Ascending aorta (tissue), 2 donors: ENCODE data around the gene SFXN2. TPM values are rescaled to one million over a fixed set of nuclear protein-coding genes. Genes with fewer than 3 reads are reported as not detected.

Source experiments
- DNase-seq, 2 donors: peaks; one replicate each; pipeline ENCODE4 v3.0.0-alpha.2; 2019; ENCODE audit warnings: low spot score in 2 of 2
- H3K27ac ChIP-seq, 2 donors: fragments of 200-600 bp; sonication (generic); one replicate each; pipeline ENCODE4 v1.5.1; 2016 to 2017; ENCODE audit warnings: mild to moderate bottlenecking in 1 of 2
- H3K27me3 ChIP-seq: fragments of 200-600 bp; sonication (generic); one replicate; pipeline ENCODE4 v1.5.1; 2017
- H3K36me3 ChIP-seq, 2 donors: fragments of 200-600 bp; sonication (generic); one replicate each; pipeline ENCODE4 v1.5.1; 2016
- H3K4me1 ChIP-seq, 2 donors: fragments of 200-600 bp; sonication (generic); one replicate each; pipeline ENCODE4 v1.5.1; 2016 to 2017; ENCODE audit warnings: mild to moderate bottlenecking in 1 of 2
- H3K4me3 ChIP-seq, 2 donors: fragments of 200-600 bp; sonication (generic); one replicate each; pipeline ENCODE4 v1.5.1; 2016 to 2017; ENCODE audit warnings: mild to moderate bottlenecking in 1 of 2
- H3K9me3 ChIP-seq, 2 donors: fragments of 200-600 bp; sonication (generic); one replicate each; pipeline ENCODE4 v1.5.1; 2016
- intact Hi-C: fragments of 100-400 bp; cut with DNase I; formaldehyde crosslinking; loops from one replicate; pipeline ENCODE4 v1.15.1; 2023
- total RNA-seq: library from RNA; depleted of rRNA; stranded (reverse); fragments of >200 nt; gene quantifications from one replicate; pipeline ENCODE4 v1.1.0, GENCODE V29; 2016
- TF ChIP-seq, protein P1 (sequence below), 3 experiments: fragments of 200-600 bp in 2 of 3; fragments of 450-650 bp in 1 of 3; sonication (generic) in 2 of 3; IDR thresholded peaks; one replicate each; pipeline ENCODE4 v1.5.1; 2016 to 2019; ENCODE audit warnings: antibody characterized with exemption in 3 of 3, mild to moderate bottlenecking in 1 of 3, moderate library complexity in 1 of 3

Gene SFXN2
- total RNA-seq, 1 donor from 2014 or later = 2.1 TPM

- Histone ChIP-seq H3K4me3 (no peak overlapping the region), H3K4me1 (peaks cover 12 to 36% of the 10 kb centered on the region in 2 donors), H3K27me3 (no peaks in the 10 kb centered on the region), H3K36me3 (peaks cover 4 to 5% of the 10 kb centered on the region in 2 donors), H3K27ac (peak overlapping the region in 1 of 2 donors; percentile 34), H3K9me3 (no peaks in the 10 kb centered on the region)
- intact Hi-C loops = no loop called here
- TF ChIP-seq, protein P1, sequence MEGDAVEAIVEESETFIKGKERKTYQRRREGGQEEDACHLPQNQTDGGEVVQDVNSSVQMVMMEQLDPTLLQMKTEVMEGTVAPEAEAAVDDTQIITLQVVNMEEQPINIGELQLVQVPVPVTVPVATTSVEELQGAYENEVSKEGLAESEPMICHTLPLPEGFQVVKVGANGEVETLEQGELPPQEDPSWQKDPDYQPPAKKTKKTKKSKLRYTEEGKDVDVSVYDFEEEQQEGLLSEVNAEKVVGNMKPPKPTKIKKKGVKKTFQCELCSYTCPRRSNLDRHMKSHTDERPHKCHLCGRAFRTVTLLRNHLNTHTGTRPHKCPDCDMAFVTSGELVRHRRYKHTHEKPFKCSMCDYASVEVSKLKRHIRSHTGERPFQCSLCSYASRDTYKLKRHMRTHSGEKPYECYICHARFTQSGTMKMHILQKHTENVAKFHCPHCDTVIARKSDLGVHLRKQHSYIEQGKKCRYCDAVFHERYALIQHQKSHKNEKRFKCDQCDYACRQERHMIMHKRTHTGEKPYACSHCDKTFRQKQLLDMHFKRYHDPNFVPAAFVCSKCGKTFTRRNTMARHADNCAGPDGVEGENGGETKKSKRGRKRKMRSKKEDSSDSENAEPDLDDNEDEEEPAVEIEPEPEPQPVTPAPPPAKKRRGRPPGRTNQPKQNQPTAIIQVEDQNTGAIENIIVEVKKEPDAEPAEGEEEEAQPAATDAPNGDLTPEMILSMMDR (IDR thresholded peaks at IDR 0.05) = no peak
- no peak for DNase-seq
These were observed 55.7 kb downstream of the SFXN2 start for GRCh38 chr10:102770108-102770482.

GRCh38 chr10:102770792-102771191 lies 56.4 kb downstream of the SFXN2 start:
- peaks cover 12 to 41% of the 10 kb centered on the region in 2 donors for H3K4me1 ChIP-seq
- intact Hi-C loops = no loop called here
- no peaks in the 10 kb centered on the region for H3K27me3 ChIP-seq
- H3K36me3 ChIP-seq = no peaks in the 10 kb centered on the region
- no peaks in the 10 kb centered on the region for H3K9me3 ChIP-seq
- no peak for DNase-seq
- H3K27ac ChIP-seq = peak overlapping the region in 1 of 2 donors; percentile 34
- TF ChIP-seq, protein P1 (IDR thresholded peaks at IDR 0.05) = no peak
- H3K4me3 ChIP-seq = no peak overlapping the region

DNA sequence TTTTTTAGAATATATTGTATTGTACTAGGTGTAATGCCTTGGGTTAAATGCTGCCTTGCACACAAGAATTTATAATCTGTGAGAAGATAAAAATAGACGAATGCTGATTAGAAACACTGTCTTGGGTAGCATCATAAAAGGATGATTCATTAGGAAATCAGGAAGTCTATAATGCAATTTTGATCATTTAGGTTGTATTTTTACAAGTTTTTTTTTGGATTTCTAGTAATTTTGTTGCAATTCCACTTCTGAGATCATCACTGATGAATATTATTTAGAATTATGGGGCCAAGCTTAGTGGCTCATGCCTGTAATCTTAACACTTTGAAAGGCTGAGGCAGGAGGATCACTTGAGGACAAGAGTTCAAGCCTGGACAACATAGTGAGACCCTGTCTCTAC lies 58.9 kb downstream of the SFXN2 start:
- intact Hi-C loops = no loop called here
- Histone ChIP-seq H3K27ac (peak overlapping the region; percentile 92 to 95), H3K4me3 (no peak overlapping the region), H3K27me3 (no peaks in the 10 kb centered on the region), H3K4me1 (peaks cover 23 to 48% of the 10 kb centered on the region in 2 donors), H3K36me3 (no peaks in the 10 kb centered on the region), H3K9me3 (no peaks in the 10 kb centered on the region)
- TF ChIP-seq, protein P1 (IDR thresholded peaks at IDR 0.05) = no peak
- no peak for DNase-seq

GRCh38 chr10:102773986-102774385 lies 59.5 kb downstream of the SFXN2 start:
- TF ChIP-seq, protein P1 (IDR thresholded peaks at IDR 0.05) = no peak
- Histone ChIP-seq H3K27ac (peak overlapping the region; percentile 92 to 95), H3K4me3 (no peak overlapping the region), H3K9me3 (no peaks in the 10 kb centered on the region), H3K4me1 (peaks cover 25 to 55% of the 10 kb centered on the region in 2 donors), H3K27me3 (no peaks in the 10 kb centered on the region), H3K36me3 (no peaks in the 10 kb centered on the region)
- no peak for DNase-seq
- intact Hi-C loops = loop anchor here (2.0 kb wide), 1 partner anchor 21 kb away; no protein-coding TSS in a partner anchor

- peak overlapping the region; percentile 42 to 63 for H3K4me3 ChIP-seq
- H3K9me3 ChIP-seq = no peaks in the 10 kb centered on the region
- peaks cover 26 to 66% of the 10 kb centered on the region in 2 donors for H3K4me1 ChIP-seq
- no peaks in the 10 kb centered on the region for H3K27me3 ChIP-seq
- peak overlapping the region; percentile 92 to 95 for H3K27ac ChIP-seq
- H3K36me3 ChIP-seq = no peaks in the 10 kb centered on the region
- peak; percentile 48 to 94 for DNase-seq
- intact Hi-C loops = loop anchor here (2.0 kb wide), 1 partner anchor 23 kb away; no protein-coding TSS in a partner anchor
- TF ChIP-seq, protein P1 (IDR thresholded peaks at IDR 0.05) = no peak
These were observed 60.9 kb downstream of the SFXN2 start for GRCh38 chr10:102775201-102775934.
